SKM-1 (cell line): ENCODE measurements around the gene ZBTB17.

Experiments
- DNase-seq: peaks from one replicate; lab custom pipeline; 2025; ENCODE audit not compliant: unreplicated experiment; lab: John Stamatoyannopoulos, UW

Gene ZBTB17

GRCh38 chr1:15961492-15961891, 14.4 kb downstream of the ZBTB17 start:
- DNase-seq: no peak

- no peak for DNase-seq
Measured at GRCh38 chr1:15960808-15961207, 15.1 kb downstream of the ZBTB17 start.

GRCh38 chr1:15959827-15960446, 16.0 kb downstream of the ZBTB17 start:
- DNase-seq: no peak

- no peak for DNase-seq
Measured at GRCh38 chr1:15959424-15959823, 16.5 kb downstream of the ZBTB17 start.

GRCh38 chr1:15958793-15959192, 17.1 kb downstream of the ZBTB17 start:
- no peak for DNase-seq

- no peak for DNase-seq
Measured at GRCh38 chr1:15958111-15958510, 17.8 kb downstream of the ZBTB17 start.

GRCh38 chr1:15957221-15958095, 18.4 kb downstream of the ZBTB17 start:
- no peak for DNase-seq

- no peak for DNase-seq
Measured at GRCh38 chr1:15956150-15956549, 19.8 kb downstream of the ZBTB17 start.

GRCh38 chr1:15955552-15955951, 20.3 kb downstream of the ZBTB17 start:
- no peak for DNase-seq

- no peak for DNase-seq
Measured at GRCh38 chr1:15954316-15954715, 21.6 kb downstream of the ZBTB17 start.

DNA sequence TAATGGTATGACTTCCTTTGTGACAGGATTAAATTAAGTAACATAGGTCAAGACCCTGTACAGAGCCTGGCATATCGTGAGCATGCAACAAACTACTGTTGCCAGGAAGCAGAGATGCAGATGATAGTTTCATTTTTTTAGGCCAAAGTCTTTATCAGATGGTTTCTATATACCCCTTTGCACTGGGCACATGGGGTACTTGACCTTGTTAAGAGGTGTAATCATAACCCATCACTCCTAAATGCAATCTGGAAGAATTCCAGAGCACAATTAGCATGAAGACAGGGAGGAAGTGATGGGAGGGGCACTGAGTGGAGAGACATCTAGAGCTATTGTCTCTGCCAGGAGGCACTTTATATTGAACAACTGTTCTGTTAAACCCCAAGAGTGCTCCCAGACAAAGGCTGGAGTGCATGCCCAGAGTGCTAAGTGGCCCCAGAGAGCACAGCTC, 22.1 kb downstream of the ZBTB17 start:
- no peak for DNase-seq

GRCh38 chr1:15953294-15953771, 22.6 kb downstream of the ZBTB17 start:
- no peak for DNase-seq

DNA sequence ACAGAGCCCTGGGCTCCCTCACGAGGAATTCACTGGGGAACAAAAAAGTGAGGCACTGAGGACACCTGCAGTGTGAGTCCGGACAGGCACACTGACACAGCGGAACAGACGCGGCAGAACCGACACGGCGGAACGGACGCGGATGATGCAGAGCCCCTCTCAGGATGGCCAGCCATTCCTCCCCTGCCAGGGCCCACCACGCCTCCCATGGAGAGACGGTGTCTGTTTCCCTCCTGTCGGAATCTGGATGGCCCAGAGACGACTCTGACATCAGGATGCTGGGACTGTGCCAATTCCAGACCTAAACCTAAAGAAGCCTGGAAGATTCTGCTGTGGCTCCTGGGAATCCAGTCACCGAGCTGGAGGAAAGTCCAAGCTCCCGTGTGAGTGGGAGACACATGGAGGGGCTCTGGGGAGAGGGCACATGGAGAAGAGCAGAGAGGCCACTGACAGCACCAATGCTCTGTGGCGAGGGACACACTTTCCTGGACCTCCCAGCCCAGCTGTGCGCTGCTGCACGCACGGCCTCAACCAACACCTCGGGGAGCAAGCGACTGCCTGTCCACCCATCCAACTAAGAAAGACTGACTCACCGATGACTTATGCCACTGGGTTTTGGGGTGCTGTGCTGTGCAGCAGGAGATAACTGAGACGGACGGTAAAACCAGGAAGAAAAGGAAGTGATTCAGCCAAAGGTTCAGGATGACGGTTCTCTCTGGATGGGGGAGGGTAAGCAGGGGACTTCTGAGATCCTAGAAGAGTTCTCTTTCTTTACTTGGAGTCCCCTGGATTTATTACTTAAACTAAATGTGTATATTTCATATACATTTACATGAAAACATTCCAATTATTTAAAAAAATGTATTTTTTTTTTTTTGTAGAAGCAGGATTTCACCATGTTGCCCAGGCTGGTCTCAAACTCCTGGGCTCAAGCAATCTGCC, 23.3 kb downstream of the ZBTB17 start:
- DNase-seq: no peak

DNA sequence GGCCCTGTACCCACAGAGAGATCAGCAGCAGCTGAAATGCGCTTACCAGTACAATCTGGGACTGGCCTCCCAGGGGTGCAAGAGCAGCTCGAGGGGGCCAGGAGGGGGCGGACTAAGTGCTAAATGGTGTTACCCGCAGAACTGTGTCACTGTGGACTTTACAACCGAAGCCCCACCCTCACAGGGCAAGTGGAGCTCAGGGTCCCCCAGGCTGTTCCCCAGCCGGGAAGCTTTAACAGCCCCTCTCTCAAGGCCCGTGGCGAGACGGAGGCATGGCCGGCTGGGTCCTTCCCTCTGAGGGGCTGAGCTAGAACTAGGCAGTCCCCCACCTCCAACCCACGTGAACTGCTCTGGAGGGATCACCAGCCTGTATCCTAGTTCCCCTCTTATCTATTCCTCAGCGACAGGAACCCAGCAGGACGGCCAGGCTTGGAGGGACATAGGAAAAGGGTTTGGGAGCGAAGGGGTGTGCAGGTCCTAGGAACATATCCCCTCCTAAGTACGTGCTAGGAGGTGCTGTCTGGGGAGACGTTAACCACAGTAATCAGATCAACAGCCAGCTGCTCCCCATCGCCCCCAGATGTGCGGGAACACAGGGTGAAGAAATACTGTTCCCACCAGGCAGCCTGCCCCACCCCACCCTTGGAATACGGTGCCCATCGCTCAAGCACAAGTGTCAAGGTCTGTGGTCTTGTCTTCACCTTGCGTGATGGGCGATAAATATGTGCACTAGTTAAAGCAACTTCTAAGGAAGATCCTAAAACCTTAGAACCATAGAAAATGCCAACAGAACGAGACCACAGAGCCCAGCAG, 24.4 kb downstream of the ZBTB17 start:
- no peak for DNase-seq

- no peak for DNase-seq
Measured at GRCh38 chr1:15950763-15951295, 25.1 kb downstream of the ZBTB17 start.

- DNase-seq: no peak
Measured at GRCh38 chr1:15950302-15950701, 25.6 kb downstream of the ZBTB17 start.

GRCh38 chr1:15949453-15950245, 26.3 kb downstream of the ZBTB17 start:
- no peak for DNase-seq

- no peak for DNase-seq
Measured at GRCh38 chr1:15948595-15949452, 27.1 kb downstream of the ZBTB17 start.
